Upper lobe of left lung (tissue), 4 donors: ENCODE measurements around the gene CDH18.

Experiments
- CTCF ChIP-seq, 6 experiments: fragments of 450-650 bp in 4 of 6; fragments of 200-600 bp in 2 of 6; sonication (generic) in 2 of 6; IDR thresholded peaks; one replicate each; pipeline ENCODE4 v1.5.1; 2016 to 2019; ENCODE audit warnings: antibody characterized with exemption in 6 of 6
- EP300 ChIP-seq, 4 donors: sonication (generic); formaldehyde crosslinking; IDR thresholded peaks; one replicate each; pipeline ENCODE4 v1.5.1; 2017; ENCODE audit warnings: antibody characterized with exemption in 4 of 4, control low read depth in 2 of 4
- POLR2A ChIP-seq, 4 donors: fragments of 450-650 bp; IDR thresholded peaks; one replicate each; pipeline ENCODE4 v1.5.1; 2016 to 2017; ENCODE audit warnings: antibody characterized with exemption in 4 of 4, mild to moderate bottlenecking in 2 of 4
- POLR2AphosphoS5 ChIP-seq, 2 donors: sonication (generic); formaldehyde crosslinking; IDR thresholded peaks; one replicate each; pipeline ENCODE4 v1.5.1; 2017; ENCODE audit warnings: antibody characterized with exemption in 2 of 2

GRCh38 chr5:19733612-19734495, 254.1 kb downstream of the CDH18 start:
- TF ChIP-seq POLR2A (IDR thresholded peaks at IDR 0.05) (no peak), CTCF (IDR thresholded peaks at IDR 0.05) (no peak), EP300 (IDR thresholded peaks at IDR 0.05) (no peak), POLR2AphosphoS5 (IDR thresholded peaks at IDR 0.05) (no peak)
